GM23338 (cell line): ENCODE results near the gene NOL12. TPM values are rescaled to one million over a fixed set of nuclear protein-coding genes. Genes with fewer than 3 reads are reported as not detected.

ENCODE experiments used
- ATAC-seq: fragments of 200-7000 bp; cut with Tn5 transposase; 3 replicates; pipeline ENCODE4 v1.9.1; 2020
- DNase-seq: peaks from one replicate; pipeline ENCODE4 v3.0.0-alpha.2; 2015; ENCODE audit warnings: low spot score
- H2AFZ ChIP-seq: fragments of 200-600 bp; sonication (generic); 2 replicates; pipeline ENCODE4 v1.8.0; 2016; ENCODE audit warnings: antibody characterized with exemption, mild to moderate bottlenecking, moderate library complexity
- H3F3A ChIP-seq: fragments of 200-600 bp; sonication (generic); replicated peaks from 2 replicates; pipeline ENCODE4 v1.8.0; 2017; ENCODE audit warnings: antibody characterized with exemption, mixed run types, low read depth
- H3K27ac ChIP-seq: fragments of 200-600 bp; sonication (generic); 2 replicates; pipeline ENCODE4 v1.6.1; 2016; ENCODE audit warnings: low read depth
- H3K27me3 ChIP-seq: fragments of 200-600 bp; sonication (generic); 2 replicates; pipeline ENCODE4 v1.8.0; 2016; ENCODE audit warnings: mild to moderate bottlenecking, mixed run types, moderate library complexity; ENCODE audit not compliant: insufficient read depth
- H3K36me3 ChIP-seq: fragments of 200-600 bp; sonication (generic); 2 replicates; pipeline ENCODE4 v1.8.0; 2016; ENCODE audit warnings: mild to moderate bottlenecking; ENCODE audit not compliant: insufficient read depth
- H3K4me1 ChIP-seq: fragments of 200-600 bp; sonication (generic); 2 replicates; pipeline ENCODE4 v1.8.0; 2016; ENCODE audit warnings: mild to moderate bottlenecking, moderate library complexity; ENCODE audit not compliant: insufficient read depth
- H3K4me2 ChIP-seq: fragments of 200-600 bp; sonication (generic); 2 replicates; pipeline ENCODE4 v1.7.1; 2017; ENCODE audit warnings: mixed run types
- H3K4me3 ChIP-seq: fragments of 200-600 bp; sonication (generic); 2 replicates; pipeline ENCODE4 v1.6.1; 2016; ENCODE audit warnings: mixed run types
- H3K79me2 ChIP-seq: fragments of 200-600 bp; sonication (generic); replicated peaks from 2 replicates; pipeline ENCODE4 v1.8.0; 2017; ENCODE audit warnings: mild to moderate bottlenecking; ENCODE audit not compliant: insufficient read depth
- H3K9me2 ChIP-seq: fragments of 200-600 bp; sonication (generic); 2 replicates; pipeline ENCODE4 v1.8.0; 2017; ENCODE audit not compliant: insufficient read depth
- H4K20me1 ChIP-seq: fragments of 200-600 bp; sonication (generic); replicated peaks from 2 replicates; pipeline ENCODE4 v1.8.0; 2017; ENCODE audit warnings: mild to moderate bottlenecking; ENCODE audit not compliant: insufficient read depth
- H3K27ac Mint-ChIP-seq: 2 replicates; pipeline ENCODE4 v1.8.0; 2020; ENCODE audit warnings: inconsistent platforms, mild to moderate bottlenecking, moderate library complexity, mixed read lengths
- H3K27me3 Mint-ChIP-seq: 3 replicates; pipeline ENCODE4 v1.8.0; 2022; ENCODE audit warnings: low read depth, mild to moderate bottlenecking, moderate library complexity, mixed read lengths, inconsistent platforms; ENCODE audit not compliant: insufficient read depth, poor library complexity
- H3K36me3 Mint-ChIP-seq: 3 replicates; pipeline ENCODE4 v1.8.0; 2021; ENCODE audit warnings: low read depth, mild to moderate bottlenecking, inconsistent platforms, moderate library complexity, mixed read lengths
- H3K4me1 Mint-ChIP-seq: 3 replicates; pipeline ENCODE4 v1.8.0; 2020; ENCODE audit warnings: mild to moderate bottlenecking, inconsistent platforms, mixed read lengths
- H3K4me3 Mint-ChIP-seq: 3 replicates; pipeline ENCODE4 v1.8.0; 2021; ENCODE audit warnings: moderate library complexity, mild to moderate bottlenecking, inconsistent platforms, mixed read lengths
- H3K9me3 Mint-ChIP-seq: 3 replicates; pipeline ENCODE4 v1.8.0; 2020; ENCODE audit warnings: moderate library complexity, mild to moderate bottlenecking, inconsistent platforms, mixed read lengths
- CREB1 ChIP-seq: fragments of 250-450 bp; sonication (Bioruptor Pico); IDR thresholded peaks from 2 replicates; pipeline ENCODE4 v1.5.0; 2020; ENCODE audit warnings: low read depth, mild to moderate bottlenecking, moderate library complexity
- CTCF ChIP-seq, 2 experiments: fragments of 200-600 bp in 1 of 2; sonication (generic) in 1 of 2; conservative IDR thresholded peaks; 2 replicates each; pipeline versions ENCODE4 v1.5.1 to v1.6.1; 2016 to 2017; ENCODE audit warnings: antibody characterized with exemption in 2 of 2, low read depth in 2 of 2, mild to moderate bottlenecking in 2 of 2, moderate library complexity in 1 of 2
- ETS1 ChIP-seq: IDR thresholded peaks from 2 replicates; pipeline ENCODE4 v1.6.1; 2016; ENCODE audit warnings: antibody characterized with exemption
- EZH2 ChIP-seq: fragments of 200-600 bp; sonication (generic); IDR thresholded peaks from one replicate; pipeline ENCODE4 v1.8.0; 2017; ENCODE audit warnings: antibody characterized with exemption, mild to moderate bottlenecking, low read depth; ENCODE audit not compliant: unreplicated experiment
- EZH2phosphoT487 ChIP-seq: fragments of 200-600 bp; sonication (generic); IDR thresholded peaks from one replicate; pipeline ENCODE4 v1.8.1; 2018; ENCODE audit warnings: antibody characterized with exemption; ENCODE audit not compliant: unreplicated experiment
- JUNB ChIP-seq: IDR thresholded peaks from one replicate; pipeline ENCODE4 v1.6.1; 2016; ENCODE audit warnings: antibody characterized with exemption; ENCODE audit not compliant: unreplicated experiment
- NANOG ChIP-seq: IDR thresholded peaks from 2 replicates; pipeline ENCODE4 v1.6.1; 2016; ENCODE audit warnings: antibody characterized with exemption, borderline replicate concordance
- POLR2AphosphoS5 ChIP-seq: IDR thresholded peaks from 2 replicates; pipeline ENCODE4 v1.6.1; 2016; ENCODE audit warnings: antibody characterized with exemption, low read depth
- REST ChIP-seq: IDR thresholded peaks from one replicate; pipeline ENCODE4 v1.6.1; 2018; ENCODE audit warnings: antibody characterized with exemption; ENCODE audit not compliant: unreplicated experiment
- STAT1 ChIP-seq: IDR thresholded peaks from one replicate; pipeline ENCODE4 v1.6.1; 2016; ENCODE audit warnings: antibody characterized with exemption; ENCODE audit not compliant: unreplicated experiment
- ZNF114 ChIP-seq: fragments of 250-450 bp; sonication (Bioruptor Pico); IDR thresholded peaks from 2 replicates; pipeline ENCODE4 v1.5.0; 2020; ENCODE audit warnings: mild to moderate bottlenecking, moderate library complexity
- ZNF331 ChIP-seq: fragments of 250-450 bp; sonication (Bioruptor Pico); IDR thresholded peaks from 2 replicates; pipeline ENCODE4 v1.5.0; 2020; ENCODE audit warnings: low read depth, mild to moderate bottlenecking, moderate library complexity
- ZNF462 ChIP-seq: fragments of 250-450 bp; sonication (Bioruptor Pico); IDR thresholded peaks from 2 replicates; pipeline ENCODE4 v1.5.0; 2020; ENCODE audit warnings: mild to moderate bottlenecking, moderate library complexity
- polyA plus RNA-seq: library from polyadenylated mRNA; unstranded; fragments of >200 nt; fragmentation: Nextera tagmentation; extraction: Ambion mirVana; gene quantifications from 2 replicates; pipeline ENCODE4 v1.2.1, GENCODE V29; 2016
- total RNA-seq: library from RNA; depleted of rRNA; stranded (reverse); fragments of >200 nt; shearing (Covaris generic); gene quantifications from 2 replicates; pipeline ENCODE4 v1.2.3, GENCODE V29; 2014

Gene NOL12
- total and polyA plus RNA-seq, 2 experiments from 2014 or later, result 22.2 to 48.5 TPM

- DNase-seq (no peak), ATAC-seq (no peak)
- Histone ChIP-seq H4K20me1 (no peaks in the 10 kb centered on the region; the same call in 1 of the 2 replicates), H3K4me2 (no peak overlapping the region), H3F3A (0 out of 2 replicates have a peak, but pooled peaks cover 11% of the 10 kb centered on the region), H3K79me2 (no peaks in the 10 kb centered on the region), H2AFZ (no peak overlapping the region), H3K4me1 (peaks cover 3% of the 10 kb centered on the region; the same call in 1 of the 2 replicates), H3K9me2 (no peaks in the 10 kb centered on the region), H3K4me3 (no peak overlapping the region), H3K36me3 (no peaks in the 10 kb centered on the region), H3K27ac (no peak overlapping the region), H3K27me3 (no peaks in the 10 kb centered on the region)
- H3K36me3 Mint-ChIP-seq, result no peaks in the 10 kb centered on the region; the same call in 2 of the 3 replicates
- no peak for TF ChIP-seq JUNB
- no peak for TF ChIP-seq EZH2
- TF ChIP-seq EZH2phosphoT487, result no peak
- no peak for TF ChIP-seq CREB1 (CRISPR knock-in tag)
- TF ChIP-seq CTCF (conservative IDR thresholded peaks at IDR 0.05; ENCODE audit: low read depth in 2 of 2), result no peak
- no peak for TF ChIP-seq ZNF462 (CRISPR knock-in tag)
- TF ChIP-seq ZNF331 (CRISPR knock-in tag), result no peak
- TF ChIP-seq STAT1, result no peak
- TF ChIP-seq REST, result no peak
- TF ChIP-seq ETS1, result no peak
- TF ChIP-seq ZNF114 (CRISPR knock-in tag), result no peak
- TF ChIP-seq POLR2AphosphoS5, result no peak
- TF ChIP-seq NANOG, result no peak
- H3K27ac Mint-ChIP-seq, result no peak overlapping the region
- no peaks in the 10 kb centered on the region; the same call in 2 of the 3 replicates for H3K9me3 Mint-ChIP-seq
- peaks cover 2% of the 10 kb centered on the region for H3K27me3 Mint-ChIP-seq
- peaks cover 12% of the 10 kb centered on the region for H3K4me1 Mint-ChIP-seq
- no peak overlapping the region for H3K4me3 Mint-ChIP-seq
These were observed 5.1 kb upstream of the NOL12 start for GRCh38 chr22:37681001-37681424.
